Panc1 (cell line): Measurements from ENCODE around the gene EHD1.

ENCODE experiments used
- POLR2AphosphoS5 ChIP-seq: IDR thresholded peaks from 2 replicates; pipeline ENCODE4 v1.6.1; 2012; ENCODE audit warnings: mild to moderate bottlenecking, low read depth, low read length, moderate library complexity
- SIN3A ChIP-seq: IDR thresholded peaks from 2 replicates; pipeline ENCODE4 v1.6.1; 2012; ENCODE audit warnings: low read depth, mild to moderate bottlenecking, low read length, moderate library complexity, borderline replicate concordance; ENCODE audit not compliant: insufficient read depth
- TF ChIP-seq, protein P1 (sequence below): fragments of 450-650 bp; IDR thresholded peaks from 2 replicates; pipeline ENCODE4 v1.5.1; 2017; ENCODE audit warnings: mild to moderate bottlenecking
- TF ChIP-seq, protein P2 (sequence below), 2 experiments: IDR thresholded peaks; 2 replicates each; pipeline ENCODE4 v1.6.1; 2011 to 2012; ENCODE audit warnings: low read depth in 2 of 2, control low read depth in 1 of 2, low read length in 1 of 2, mild to moderate bottlenecking in 1 of 2, moderate library complexity in 1 of 2; ENCODE audit not compliant: insufficient read depth in 1 of 2

DNA sequence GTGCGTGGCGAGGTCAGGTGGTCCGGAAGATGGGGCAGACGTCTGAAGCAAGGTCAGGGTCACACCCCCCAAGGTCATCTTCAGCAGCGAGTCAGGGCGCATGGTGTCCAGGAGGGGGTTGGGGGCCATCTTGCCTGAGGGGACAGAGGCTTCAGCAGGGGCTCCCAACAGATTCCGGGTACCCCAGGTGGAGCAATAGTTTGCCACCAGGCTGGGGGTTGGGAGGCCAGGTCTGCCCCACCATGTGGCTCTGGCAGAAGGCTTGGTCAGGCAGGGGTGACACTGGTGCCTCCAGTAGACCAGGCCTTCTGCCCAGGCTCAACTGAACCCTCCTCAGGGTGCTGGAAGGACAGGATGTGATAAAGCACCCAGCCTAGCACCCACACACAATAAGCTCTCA lies 32.7 kb upstream of the EHD1 start:
- TF ChIP-seq, protein P1, sequence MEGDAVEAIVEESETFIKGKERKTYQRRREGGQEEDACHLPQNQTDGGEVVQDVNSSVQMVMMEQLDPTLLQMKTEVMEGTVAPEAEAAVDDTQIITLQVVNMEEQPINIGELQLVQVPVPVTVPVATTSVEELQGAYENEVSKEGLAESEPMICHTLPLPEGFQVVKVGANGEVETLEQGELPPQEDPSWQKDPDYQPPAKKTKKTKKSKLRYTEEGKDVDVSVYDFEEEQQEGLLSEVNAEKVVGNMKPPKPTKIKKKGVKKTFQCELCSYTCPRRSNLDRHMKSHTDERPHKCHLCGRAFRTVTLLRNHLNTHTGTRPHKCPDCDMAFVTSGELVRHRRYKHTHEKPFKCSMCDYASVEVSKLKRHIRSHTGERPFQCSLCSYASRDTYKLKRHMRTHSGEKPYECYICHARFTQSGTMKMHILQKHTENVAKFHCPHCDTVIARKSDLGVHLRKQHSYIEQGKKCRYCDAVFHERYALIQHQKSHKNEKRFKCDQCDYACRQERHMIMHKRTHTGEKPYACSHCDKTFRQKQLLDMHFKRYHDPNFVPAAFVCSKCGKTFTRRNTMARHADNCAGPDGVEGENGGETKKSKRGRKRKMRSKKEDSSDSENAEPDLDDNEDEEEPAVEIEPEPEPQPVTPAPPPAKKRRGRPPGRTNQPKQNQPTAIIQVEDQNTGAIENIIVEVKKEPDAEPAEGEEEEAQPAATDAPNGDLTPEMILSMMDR = no peak
- no peak for TF ChIP-seq POLR2AphosphoS5
- TF ChIP-seq, protein P2, sequence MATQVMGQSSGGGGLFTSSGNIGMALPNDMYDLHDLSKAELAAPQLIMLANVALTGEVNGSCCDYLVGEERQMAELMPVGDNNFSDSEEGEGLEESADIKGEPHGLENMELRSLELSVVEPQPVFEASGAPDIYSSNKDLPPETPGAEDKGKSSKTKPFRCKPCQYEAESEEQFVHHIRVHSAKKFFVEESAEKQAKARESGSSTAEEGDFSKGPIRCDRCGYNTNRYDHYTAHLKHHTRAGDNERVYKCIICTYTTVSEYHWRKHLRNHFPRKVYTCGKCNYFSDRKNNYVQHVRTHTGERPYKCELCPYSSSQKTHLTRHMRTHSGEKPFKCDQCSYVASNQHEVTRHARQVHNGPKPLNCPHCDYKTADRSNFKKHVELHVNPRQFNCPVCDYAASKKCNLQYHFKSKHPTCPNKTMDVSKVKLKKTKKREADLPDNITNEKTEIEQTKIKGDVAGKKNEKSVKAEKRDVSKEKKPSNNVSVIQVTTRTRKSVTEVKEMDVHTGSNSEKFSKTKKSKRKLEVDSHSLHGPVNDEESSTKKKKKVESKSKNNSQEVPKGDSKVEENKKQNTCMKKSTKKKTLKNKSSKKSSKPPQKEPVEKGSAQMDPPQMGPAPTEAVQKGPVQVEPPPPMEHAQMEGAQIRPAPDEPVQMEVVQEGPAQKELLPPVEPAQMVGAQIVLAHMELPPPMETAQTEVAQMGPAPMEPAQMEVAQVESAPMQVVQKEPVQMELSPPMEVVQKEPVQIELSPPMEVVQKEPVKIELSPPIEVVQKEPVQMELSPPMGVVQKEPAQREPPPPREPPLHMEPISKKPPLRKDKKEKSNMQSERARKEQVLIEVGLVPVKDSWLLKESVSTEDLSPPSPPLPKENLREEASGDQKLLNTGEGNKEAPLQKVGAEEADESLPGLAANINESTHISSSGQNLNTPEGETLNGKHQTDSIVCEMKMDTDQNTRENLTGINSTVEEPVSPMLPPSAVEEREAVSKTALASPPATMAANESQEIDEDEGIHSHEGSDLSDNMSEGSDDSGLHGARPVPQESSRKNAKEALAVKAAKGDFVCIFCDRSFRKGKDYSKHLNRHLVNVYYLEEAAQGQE (IDR thresholded peaks at IDR 0.05; ENCODE audit: insufficient read depth in 1 of 2, low read depth in 2 of 2, low read length in 1 of 2) = no peak
- no peak for TF ChIP-seq SIN3A
